ENCODE data around the gene IMPA2.

The IMPA2 gene

GRCh38 chr18:12011957-12012549 is 30.7 kb downstream of the IMPA2 start:
- Mint-ChIP-seq H3K36me3 (ENCODE audit: low read depth) (peaks cover 85% of the 10 kb centered on the region), H3K9me3 (no peaks in the 10 kb centered on the region), H3K27me3 (no peaks in the 10 kb centered on the region), H3K4me1 (ENCODE audit: low read depth) (no peaks in the 10 kb centered on the region), H3K4me3 (no peak overlapping the region), H3K27ac (no peak overlapping the region)
- intact Hi-C loops (cut with micrococcal nuclease): no loop called here

- intact Hi-C loops (cut with micrococcal nuclease): no loop called here
- Mint-ChIP-seq H3K9me3 (no peaks in the 10 kb centered on the region), H3K27ac (no peak overlapping the region), H3K27me3 (no peaks in the 10 kb centered on the region), H3K4me1 (ENCODE audit: low read depth) (no peaks in the 10 kb centered on the region), H3K36me3 (ENCODE audit: low read depth) (peaks cover 87% of the 10 kb centered on the region), H3K4me3 (no peak overlapping the region)
These were observed 31.4 kb downstream of the IMPA2 start for GRCh38 chr18:12012697-12013096.

- Mint-ChIP-seq H3K4me3 (no peak overlapping the region), H3K9me3 (no peaks in the 10 kb centered on the region), H3K27ac (no peak overlapping the region), H3K27me3 (no peaks in the 10 kb centered on the region), H3K4me1 (ENCODE audit: low read depth) (no peaks in the 10 kb centered on the region), H3K36me3 (ENCODE audit: low read depth) (peaks cover 89% of the 10 kb centered on the region)
- intact Hi-C loops (cut with micrococcal nuclease): no loop called here
These were observed 32.0 kb downstream of the IMPA2 start for GRCh38 chr18:12013186-12013916.

GRCh38 chr18:12014086-12014485 is 32.8 kb downstream of the IMPA2 start:
- H3K4me1 Mint-ChIP-seq (ENCODE audit: low read depth): no peaks in the 10 kb centered on the region
- intact Hi-C loops (cut with micrococcal nuclease): no loop called here
- peaks cover 84% of the 10 kb centered on the region for H3K36me3 Mint-ChIP-seq (ENCODE audit: low read depth)
- no peaks in the 10 kb centered on the region for H3K9me3 Mint-ChIP-seq
- H3K27me3 Mint-ChIP-seq: no peaks in the 10 kb centered on the region
- no peak overlapping the region for H3K4me3 Mint-ChIP-seq
- H3K27ac Mint-ChIP-seq: no peak overlapping the region

- H3K36me3 Mint-ChIP-seq (ENCODE audit: low read depth): peaks cover 77% of the 10 kb centered on the region
- intact Hi-C loops (cut with micrococcal nuclease): no loop called here
- no peaks in the 10 kb centered on the region for H3K9me3 Mint-ChIP-seq
- H3K4me1 Mint-ChIP-seq (ENCODE audit: low read depth): no peaks in the 10 kb centered on the region
- no peaks in the 10 kb centered on the region for H3K27me3 Mint-ChIP-seq
- H3K27ac Mint-ChIP-seq: no peak overlapping the region
- H3K4me3 Mint-ChIP-seq: no peak overlapping the region
These were observed 33.5 kb downstream of the IMPA2 start for GRCh38 chr18:12014521-12015415.

- Mint-ChIP-seq H3K36me3 (ENCODE audit: low read depth) (peaks cover 72% of the 10 kb centered on the region), H3K27me3 (no peaks in the 10 kb centered on the region), H3K4me3 (no peak overlapping the region), H3K9me3 (no peaks in the 10 kb centered on the region), H3K4me1 (ENCODE audit: low read depth) (no peaks in the 10 kb centered on the region), H3K27ac (no peak overlapping the region)
- intact Hi-C loops (cut with micrococcal nuclease): no loop called here
These were observed 34.2 kb downstream of the IMPA2 start for GRCh38 chr18:12015416-12016062.

- Mint-ChIP-seq H3K4me3 (no peak overlapping the region), H3K4me1 (ENCODE audit: low read depth) (no peaks in the 10 kb centered on the region), H3K9me3 (no peaks in the 10 kb centered on the region), H3K36me3 (ENCODE audit: low read depth) (peaks cover 71% of the 10 kb centered on the region), H3K27ac (no peak overlapping the region), H3K27me3 (no peaks in the 10 kb centered on the region)
- intact Hi-C loops (cut with micrococcal nuclease): no loop called here
These were observed 35.8 kb downstream of the IMPA2 start for GRCh38 chr18:12017081-12017480.

- H3K9me3 Mint-ChIP-seq: no peaks in the 10 kb centered on the region
- no peaks in the 10 kb centered on the region for H3K27me3 Mint-ChIP-seq
- no peak overlapping the region for H3K4me3 Mint-ChIP-seq
- no peaks in the 10 kb centered on the region for H3K4me1 Mint-ChIP-seq (ENCODE audit: low read depth)
- no peak overlapping the region for H3K27ac Mint-ChIP-seq
- intact Hi-C loops (cut with micrococcal nuclease): no loop called here
- peaks cover 60% of the 10 kb centered on the region for H3K36me3 Mint-ChIP-seq (ENCODE audit: low read depth)
These were observed 37.6 kb downstream of the IMPA2 start for GRCh38 chr18:12018861-12019260.

GRCh38 chr18:12021077-12021476 is 39.8 kb downstream of the IMPA2 start:
- no peaks in the 10 kb centered on the region for H3K9me3 Mint-ChIP-seq
- no peaks in the 10 kb centered on the region for H3K4me1 Mint-ChIP-seq (ENCODE audit: low read depth)
- no peaks in the 10 kb centered on the region for H3K27me3 Mint-ChIP-seq
- H3K36me3 Mint-ChIP-seq (ENCODE audit: low read depth): peaks cover 50% of the 10 kb centered on the region
- H3K4me3 Mint-ChIP-seq: no peak overlapping the region
- no peak overlapping the region for H3K27ac Mint-ChIP-seq
- intact Hi-C loops (cut with micrococcal nuclease): no loop called here

GRCh38 chr18:12021596-12021995 is 40.3 kb downstream of the IMPA2 start:
- no peaks in the 10 kb centered on the region for H3K4me1 Mint-ChIP-seq (ENCODE audit: low read depth)
- peaks cover 47% of the 10 kb centered on the region for H3K36me3 Mint-ChIP-seq (ENCODE audit: low read depth)
- no peaks in the 10 kb centered on the region for H3K27me3 Mint-ChIP-seq
- no peak overlapping the region for H3K4me3 Mint-ChIP-seq
- H3K9me3 Mint-ChIP-seq: no peaks in the 10 kb centered on the region
- intact Hi-C loops (cut with micrococcal nuclease): no loop called here
- H3K27ac Mint-ChIP-seq: no peak overlapping the region

- Mint-ChIP-seq H3K4me1 (ENCODE audit: low read depth) (no peaks in the 10 kb centered on the region), H3K4me3 (no peak overlapping the region), H3K27me3 (no peaks in the 10 kb centered on the region), H3K27ac (no peak overlapping the region), H3K9me3 (no peaks in the 10 kb centered on the region), H3K36me3 (ENCODE audit: low read depth) (peaks cover 38% of the 10 kb centered on the region)
- intact Hi-C loops (cut with micrococcal nuclease): no loop called here
These were observed 42.1 kb downstream of the IMPA2 start for GRCh38 chr18:12023375-12023774.

- Mint-ChIP-seq H3K27me3 (no peaks in the 10 kb centered on the region), H3K4me1 (ENCODE audit: low read depth) (no peaks in the 10 kb centered on the region), H3K36me3 (ENCODE audit: low read depth) (peaks cover 50% of the 10 kb centered on the region), H3K9me3 (no peaks in the 10 kb centered on the region), H3K27ac (no peak overlapping the region), H3K4me3 (no peak overlapping the region)
- intact Hi-C loops (cut with micrococcal nuclease): no loop called here
These were observed 45.3 kb downstream of the IMPA2 start for GRCh38 chr18:12026562-12026961.

- Mint-ChIP-seq H3K9me3 (no peaks in the 10 kb centered on the region), H3K27ac (no peak overlapping the region), H3K4me1 (ENCODE audit: low read depth) (no peaks in the 10 kb centered on the region), H3K36me3 (ENCODE audit: low read depth) (peaks cover 50% of the 10 kb centered on the region), H3K27me3 (no peaks in the 10 kb centered on the region), H3K4me3 (no peak overlapping the region)
- intact Hi-C loops (cut with micrococcal nuclease): no loop called here
These were observed 45.7 kb downstream of the IMPA2 start for GRCh38 chr18:12027046-12027445.

GRCh38 chr18:12027480-12027879 is 46.2 kb downstream of the IMPA2 start:
- peaks cover 54% of the 10 kb centered on the region for H3K36me3 Mint-ChIP-seq (ENCODE audit: low read depth)
- intact Hi-C loops (cut with micrococcal nuclease): no loop called here
- no peaks in the 10 kb centered on the region for H3K9me3 Mint-ChIP-seq
- no peak overlapping the region for H3K27ac Mint-ChIP-seq
- peaks cover 3% of the 10 kb centered on the region for H3K4me1 Mint-ChIP-seq (ENCODE audit: low read depth)
- no peaks in the 10 kb centered on the region for H3K27me3 Mint-ChIP-seq
- H3K4me3 Mint-ChIP-seq: no peak overlapping the region
